HG02759 (cell line): Measurements from ENCODE around the gene MCUR1.
"Not testable (repeated sequence)": the region's sequence is repeated elsewhere in the genome, so short reads cannot be mapped to it uniquely, and the experiment has no call there.

ENCODE experiments used
- ATAC-seq: cut with Tn5 transposase; IDR thresholded peaks from one replicate; pipeline ENCODE4 v1.9.1; 2021; ENCODE audit warnings: mild to moderate bottlenecking, moderate library complexity; ENCODE audit not compliant: unreplicated experiment

The MCUR1 gene

GRCh38 chr6:13829419-13829818 is 15.1 kb upstream of the MCUR1 start:
- not testable (repeated sequence) for ATAC-seq

- ATAC-seq: not testable (repeated sequence)
These were observed 14.4 kb upstream of the MCUR1 start for GRCh38 chr6:13828656-13829301.

- no peak for ATAC-seq
These were observed 12.7 kb upstream of the MCUR1 start for GRCh38 chr6:13827032-13827431.

GRCh38 chr6:13825871-13826270 is 11.5 kb upstream of the MCUR1 start:
- ATAC-seq: no peak

GRCh38 chr6:13818341-13818740 is 4.0 kb upstream of the MCUR1 start:
- ATAC-seq: no peak

GRCh38 chr6:13814938-13815575 is 700 bp upstream of the MCUR1 start:
- no peak for ATAC-seq

- peak; percentile 39 for ATAC-seq
These were observed 659 bp downstream of the MCUR1 start for GRCh38 chr6:13813621-13814175.

- ATAC-seq: no peak
These were observed 1.3 kb downstream of the MCUR1 start for GRCh38 chr6:13813026-13813425.

GRCh38 chr6:13812359-13812642 is 2.1 kb downstream of the MCUR1 start:
- ATAC-seq: no peak

- ATAC-seq: no peak
These were observed 2.6 kb downstream of the MCUR1 start for GRCh38 chr6:13811627-13812358.

- ATAC-seq: no peak
These were observed 3.5 kb downstream of the MCUR1 start for GRCh38 chr6:13810688-13811446.

GRCh38 chr6:13808801-13809200 is 5.6 kb downstream of the MCUR1 start:
- no peak for ATAC-seq

GRCh38 chr6:13807696-13808095 is 6.7 kb downstream of the MCUR1 start:
- no peak for ATAC-seq

GRCh38 chr6:13803581-13803980 is 10.8 kb downstream of the MCUR1 start:
- no peak for ATAC-seq

- ATAC-seq: no peak
These were observed 13.7 kb downstream of the MCUR1 start for GRCh38 chr6:13800615-13801014.

- no peak for ATAC-seq
These were observed 17.6 kb downstream of the MCUR1 start for GRCh38 chr6:13796781-13797180.

GRCh38 chr6:13795041-13795750 is 19.2 kb downstream of the MCUR1 start:
- ATAC-seq: peak; percentile 87

GRCh38 chr6:13794184-13794583 is 20.2 kb downstream of the MCUR1 start:
- ATAC-seq: no peak

- no peak for ATAC-seq
These were observed 24.6 kb downstream of the MCUR1 start for GRCh38 chr6:13789746-13790145.

- ATAC-seq: no peak
These were observed 25.5 kb downstream of the MCUR1 start for GRCh38 chr6:13788820-13789219.

GRCh38 chr6:13787137-13787536 is 27.2 kb downstream of the MCUR1 start:
- no peak for ATAC-seq
